H1 (cell line): ENCODE data around the gene CYB561. TPM values are rescaled to one million over a fixed set of nuclear protein-coding genes. Genes with fewer than 3 reads are reported as not detected.

ENCODE experiments used
- CTCF ChIA-PET: fragments of 300-600 bp; sonication (Branson Sonifier 250); formaldehyde crosslinking; loops from one replicate; lab custom pipeline; 2021; ENCODE audit not compliant: partially characterized antibody; lab: Charles Lee
- POLR2A ChIA-PET: fragments of 300-600 bp; sonication (Branson Sonifier 250); formaldehyde crosslinking; loops from one replicate; lab custom pipeline; 2021; ENCODE audit warnings: inconsistent platforms; ENCODE audit not compliant: partially characterized antibody; lab: Charles Lee
- DNase-seq, 2 experiments: peaks; one replicate each; pipeline versions ENCODE4 v3.0.0 to v3.0.0-alpha.2; 2010 to 2022; ENCODE audit warnings: low spot score in 2 of 2, low read depth in 1 of 2, mixed read lengths in 1 of 2
- FAIRE-seq: peaks from 2 replicates; lab custom pipeline; 2011; peaks lifted over from hg19 to GRCh38; lab: Jason Lieb, UNC
- H2AFZ ChIP-seq: 2 replicates; pipeline ENCODE4 v1.8.1; 2012; ENCODE audit warnings: low read length, inconsistent platforms
- H2AK5ac ChIP-seq: 2 replicates; pipeline ENCODE4 v1.6.1; 2013; ENCODE audit warnings: low read depth, low read length
- H2BK120ac ChIP-seq: replicated peaks from 2 replicates; pipeline ENCODE3; 2013; ENCODE audit warnings: low read depth, low read length, inconsistent platforms
- H2BK12ac ChIP-seq: 2 replicates; pipeline ENCODE4 v1.6.1; 2013; ENCODE audit warnings: low read depth, low read length
- H2BK15ac ChIP-seq: 2 replicates; pipeline ENCODE4 v1.6.1; 2013; ENCODE audit warnings: low read length
- H2BK20ac ChIP-seq: 2 replicates; pipeline ENCODE4 v1.6.1; 2013; ENCODE audit warnings: low read length
- H2BK5ac ChIP-seq: 2 replicates; pipeline ENCODE4 v1.6.1; 2013; ENCODE audit warnings: low read depth, low read length
- H3K14ac ChIP-seq: 2 replicates; pipeline ENCODE4 v1.6.1; 2013; ENCODE audit warnings: inconsistent platforms; ENCODE audit not compliant: insufficient read length
- H3K18ac ChIP-seq: 2 replicates; pipeline ENCODE4 v1.6.1; 2013; ENCODE audit warnings: low read length; ENCODE audit errors: extremely low read depth
- H3K23ac ChIP-seq: 2 replicates; pipeline ENCODE4 v1.6.1; 2013; ENCODE audit warnings: inconsistent platforms; ENCODE audit not compliant: insufficient read length
- H3K23me2 ChIP-seq: 2 replicates; pipeline ENCODE4 v1.6.1; 2013; ENCODE audit warnings: low read depth, low read length
- H3K27ac ChIP-seq: 2 replicates; pipeline ENCODE4 v1.6.1; 2011; ENCODE audit warnings: low read depth, low read length, inconsistent platforms
- H3K27me3 ChIP-seq, 4 experiments: replicated peaks in 1 of 4; 1 replicate in 1 of 4; 2 replicates in 3 of 4; pipeline versions ENCODE4 v1.6.1 to v1.8.1; 2011 to 2013; ENCODE audit warnings: low read length in 3 of 4, mild to moderate bottlenecking in 3 of 4, inconsistent platforms in 2 of 4, mixed read lengths in 2 of 4, moderate library complexity in 1 of 4; ENCODE audit not compliant: control insufficient read depth in 3 of 4, insufficient read depth in 3 of 4; ENCODE audit errors: extremely low read depth in 1 of 4
- H3K36me3 ChIP-seq, 4 experiments: 2 replicates each; pipeline versions ENCODE4 v1.6.1 to v1.8.1; 2011 to 2013; ENCODE audit warnings: mild to moderate bottlenecking in 4 of 4, low read length in 3 of 4, moderate library complexity in 2 of 4, control low read depth in 1 of 4, inconsistent platforms in 1 of 4; ENCODE audit not compliant: insufficient read depth in 4 of 4, control insufficient read depth in 2 of 4
- H3K4ac ChIP-seq: replicated peaks from 2 replicates; pipeline ENCODE3; 2013; ENCODE audit warnings: low read length, low read depth, mixed read lengths, inconsistent platforms; ENCODE audit not compliant: insufficient read length
- H3K4me1 ChIP-seq, 4 experiments: replicated peaks in 1 of 4; 1 replicate in 1 of 4; 2 replicates in 3 of 4; pipeline versions ENCODE4 v1.6.1 to v1.8.1; 2011 to 2013; ENCODE audit warnings: low read length in 3 of 4, inconsistent platforms in 2 of 4, mixed read lengths in 1 of 4; ENCODE audit not compliant: insufficient read depth in 4 of 4, control insufficient read depth in 3 of 4
- H3K4me2 ChIP-seq, 2 experiments: 2 replicates each; pipeline versions ENCODE4 v1.6.1 to v1.8.1; 2011 to 2013; ENCODE audit warnings: low read depth in 2 of 2, low read length in 2 of 2, control low read depth in 1 of 2, inconsistent platforms in 1 of 2, mild to moderate bottlenecking in 1 of 2; ENCODE audit not compliant: insufficient read depth in 1 of 2
- H3K4me3 ChIP-seq, 4 experiments: fragments of 200-600, 300-600 bp in 1 of 4; sonication (generic), shearing (Covaris generic), sonication (Bioruptor Twin) in 1 of 4; 2 replicates each; pipeline versions ENCODE4 v1.5.1 to v1.8.1; 2011 to 2016; ENCODE audit warnings: low read length in 4 of 4, low read depth in 3 of 4, control low read depth in 2 of 4, inconsistent platforms in 2 of 4, mild to moderate bottlenecking in 2 of 4, mixed read lengths in 1 of 4, moderate library complexity in 1 of 4; ENCODE audit not compliant: insufficient read depth in 2 of 4; ENCODE audit errors: extremely low read depth in 1 of 4
- H3K56ac ChIP-seq: replicated peaks from 2 replicates; pipeline ENCODE3; 2013; ENCODE audit warnings: low read depth, mild to moderate bottlenecking, mixed read lengths, low read length, inconsistent platforms; ENCODE audit not compliant: insufficient read length
- H3K79me1 ChIP-seq: 2 replicates; pipeline ENCODE4 v1.6.1; 2013; ENCODE audit warnings: low read depth, low read length, control low read depth
- H3K79me2 ChIP-seq, 2 experiments: 2 replicates each; pipeline versions ENCODE4 v1.6.1 to v1.8.1; 2012 to 2013; ENCODE audit warnings: low read length in 2 of 2, mild to moderate bottlenecking in 2 of 2, inconsistent platforms in 1 of 2; ENCODE audit not compliant: insufficient read depth in 2 of 2, control insufficient read depth in 1 of 2
- H3K9ac ChIP-seq, 4 experiments: replicated peaks in 1 of 4; 1 replicate in 1 of 4; 2 replicates in 3 of 4; pipeline versions ENCODE4 v1.6.1 to v1.8.1; 2011 to 2013; ENCODE audit warnings: low read depth in 3 of 4, low read length in 3 of 4, control low read depth in 2 of 4, mild to moderate bottlenecking in 2 of 4, moderate library complexity in 2 of 4, inconsistent platforms in 1 of 4; ENCODE audit errors: extremely low read depth in 1 of 4
- H3K9me3 ChIP-seq, 2 experiments: 2 replicates each; pipeline versions ENCODE4 v1.6.1 to v1.8.1; 2012 to 2013; ENCODE audit warnings: mild to moderate bottlenecking in 2 of 2, moderate library complexity in 2 of 2, control low read depth in 1 of 2, inconsistent platforms in 1 of 2, low read depth in 1 of 2, low read length in 1 of 2, mixed read lengths in 1 of 2; ENCODE audit not compliant: insufficient read depth in 2 of 2
- H4K20me1 ChIP-seq, 2 experiments: replicated peaks in 1 of 2; 2 replicates each; pipeline versions ENCODE3 to v1.8.1; 2011 to 2013; ENCODE audit warnings: inconsistent platforms in 2 of 2, low read length in 2 of 2, mild to moderate bottlenecking in 1 of 2; ENCODE audit not compliant: insufficient read depth in 2 of 2, control insufficient read depth in 1 of 2
- H4K5ac ChIP-seq: 2 replicates; pipeline ENCODE4 v1.6.1; 2013; ENCODE audit warnings: low read length, low read depth, mixed read lengths, inconsistent platforms; ENCODE audit not compliant: insufficient read length
- H4K8ac ChIP-seq: 2 replicates; pipeline ENCODE4 v1.8.0; 2013; ENCODE audit warnings: mild to moderate bottlenecking, moderate library complexity, low read length, inconsistent platforms; ENCODE audit not compliant: insufficient read depth; ENCODE audit errors: extremely low read depth
- H4K91ac ChIP-seq: replicated peaks from 2 replicates; pipeline ENCODE3; 2013; ENCODE audit warnings: low read length, mixed read lengths, inconsistent platforms; ENCODE audit not compliant: insufficient read length
- BACH1 ChIP-seq: IDR thresholded peaks from 2 replicates; pipeline ENCODE4 v1.6.1; 2012; ENCODE audit warnings: low read length, improper control_type of control experiment
- BRCA1 ChIP-seq: IDR thresholded peaks from 2 replicates; pipeline ENCODE4 v1.6.1; 2012; ENCODE audit warnings: low read depth, low read length, improper control_type of control experiment
- CBX8 ChIP-seq: fragments of 300-800, 300-1000 bp; sonication (generic); IDR thresholded peaks from 2 replicates; pipeline ENCODE4 v1.7.1; 2016; ENCODE audit warnings: low read depth, low read length, borderline replicate concordance
- CHD1 ChIP-seq: IDR thresholded peaks from 2 replicates; pipeline ENCODE4 v1.6.1; 2012; ENCODE audit warnings: low read depth, low read length, improper control_type of control experiment
- CHD2 ChIP-seq: IDR thresholded peaks from 2 replicates; pipeline ENCODE4 v1.6.1; 2012; ENCODE audit warnings: low read length, improper control_type of control experiment
- EP300 ChIP-seq, 2 experiments: IDR thresholded peaks; 1 replicate in 1 of 2; 2 replicates in 1 of 2; pipeline ENCODE4 v1.6.1; 2011 to 2012; ENCODE audit warnings: low read depth in 2 of 2, low read length in 2 of 2, mild to moderate bottlenecking in 2 of 2, borderline replicate concordance in 1 of 2, inconsistent platforms in 1 of 2, moderate library complexity in 1 of 2
- GABPA ChIP-seq: IDR thresholded peaks from 2 replicates; pipeline ENCODE4 v1.6.1; 2011; ENCODE audit warnings: mild to moderate bottlenecking, low read length, moderate library complexity, borderline replicate concordance; ENCODE audit not compliant: insufficient read depth
- KDM4A ChIP-seq: IDR thresholded peaks from one replicate; pipeline ENCODE4 v1.7.1; 2012; ENCODE audit warnings: low read depth, mild to moderate bottlenecking, moderate library complexity, low read length, inconsistent platforms; ENCODE audit not compliant: severe bottlenecking
- KDM5A ChIP-seq: fragments of 200-600 bp; IDR thresholded peaks from 2 replicates; pipeline ENCODE4 v1.7.1; 2012; ENCODE audit warnings: mild to moderate bottlenecking, low read length, inconsistent platforms, mixed read lengths
- NRF1 ChIP-seq: IDR thresholded peaks from 2 replicates; pipeline ENCODE4 v1.6.1; 2011; ENCODE audit warnings: mild to moderate bottlenecking, low read depth, low read length, improper control_type of control experiment
- POLR2AphosphoS5 ChIP-seq: IDR thresholded peaks from 2 replicates; pipeline ENCODE4 v1.6.1; 2011; ENCODE audit warnings: low read depth, low read length
- SP4 ChIP-seq: IDR thresholded peaks from 2 replicates; pipeline ENCODE4 v1.6.1; 2012; ENCODE audit warnings: low read length, inconsistent platforms
- TAF1 ChIP-seq: IDR thresholded peaks from 2 replicates; pipeline ENCODE4 v1.6.1; 2011; ENCODE audit warnings: mild to moderate bottlenecking, low read depth, low read length
- TEAD4 ChIP-seq: IDR thresholded peaks from 2 replicates; pipeline ENCODE4 v1.6.1; 2012; ENCODE audit warnings: low read depth, low read length, inconsistent platforms, mixed read lengths
- ZNF274 ChIP-seq: IDR thresholded peaks from 2 replicates; pipeline ENCODE4 v1.7.0; 2012; ENCODE audit warnings: low read length, borderline replicate concordance; ENCODE audit errors: extremely low read depth
- WGBS, 2 experiments: shearing (Covaris generic) in 1 of 2; methylation state at CpG; one replicate each; pipeline versions ENCODE4 v1.1.6 to v1.1.7; 2013 to 2015; ENCODE audit warnings: low lambda C conversion rate in 2 of 2, mixed read lengths in 2 of 2, inconsistent platforms in 1 of 2, low coverage in 1 of 2, missing lambda C conversion rate in 1 of 2; ENCODE audit not compliant: insufficient replicate concordance in 2 of 2, insufficient coverage in 1 of 2, insufficient read length in 1 of 2; ENCODE audit errors: extremely low coverage in 1 of 2, missing lambda C conversion rate in 1 of 2; 5-methylcytosine and 5-hydroxymethylcytosine counted together
- polyA plus RNA-seq, 7 experiments: library from polyadenylated mRNA; depleted of rRNA in 3 of 7; stranded (reverse) in 5 of 7; unstranded in 2 of 7; fragments of >200 nt in 5 of 7; fragments of 200-250 nt in 2 of 7; gene quantifications; 1 replicate in 5 of 7; 2 replicates in 1 of 7; 4 replicates in 1 of 7; pipeline versions ENCODE4 v1.2.1 to v1.2.3, GENCODE V29; 2011 to 2013; ENCODE audit warnings: missing spikeins in 2 of 7, mixed read lengths in 2 of 7
- total RNA-seq: library from RNA; stranded (reverse); fragmentation: NEBNext Ultra II Directional; extraction: Animal tissue kit (Norgen Biotek cat#: 25700); gene quantifications from 2 replicates; pipeline ENCODE4 v1.2.1, GENCODE V29; 2021

Gene CYB561
- total and polyA plus RNA-seq, 2 of the 8 experiments (the other 6 are each of a cell fraction or from before 2014, with no cell fraction given), result 19.7 to 23.4 TPM

- ChIA-PET CTCF (interaction anchor here (0.8 to 29.0 kb wide), 9 partner anchors 8 to 172 kb away, joined by 3 to 758 read pairs (median 7); partner anchors contain the start of gene ACE), POLR2A (no interaction called here)
- peaks cover 0 to 2% of the 10 kb centered on the region in 2 experiments for H4K20me1 ChIP-seq
- H3K56ac ChIP-seq, result no peak overlapping the region
- 84% methylated on average over 16 of the region's 16 CpGs; no CpG with 5 or more reads in 1 of the 2 experiments for WGBS, 2 experiments
- H3K14ac ChIP-seq, result no peak overlapping the region
- no peaks in the 10 kb centered on the region for H3K79me2 ChIP-seq
- DNase-seq, result no peak
- no peak overlapping the region for H2BK120ac ChIP-seq
- peaks cover 6% of the 10 kb centered on the region; the same call in 1 of the 2 replicates for H3K79me1 ChIP-seq
- FAIRE-seq, result no peak
- no peak overlapping the region for H2BK12ac ChIP-seq
- H3K23ac ChIP-seq, result no peak overlapping the region
- H3K9ac ChIP-seq, result no peak overlapping the region
- no peak overlapping the region for H4K91ac ChIP-seq
- H3K23me2 ChIP-seq, result peaks cover 6% of the 10 kb centered on the region; the same call in 1 of the 2 replicates
- no peak overlapping the region for H3K4ac ChIP-seq
- no peaks in the 10 kb centered on the region for H3K36me3 ChIP-seq
- no peak overlapping the region for H3K4me3 ChIP-seq
- no peak overlapping the region for H2AFZ ChIP-seq
- H3K4me1 ChIP-seq, result peaks cover 0 to 21% (median 7%) of the 10 kb centered on the region in 4 experiments; a peak in 5 of 7 replicates
- H2BK5ac ChIP-seq, result no peak overlapping the region
- no peaks in the 10 kb centered on the region for H3K9me3 ChIP-seq
- H3K4me2 ChIP-seq, result no peak overlapping the region
- no peak overlapping the region for H4K5ac ChIP-seq
- peak overlapping the region; percentile 1; the same call in 1 of the 2 replicates for H4K8ac ChIP-seq
- no peak overlapping the region for H2BK20ac ChIP-seq
- H2BK15ac ChIP-seq, result no peak overlapping the region
- no peak overlapping the region for H3K18ac ChIP-seq
- peaks cover 0 to 3% (median 0%) of the 10 kb centered on the region in 4 experiments; a peak in 1 of 7 replicates for H3K27me3 ChIP-seq
- H2AK5ac ChIP-seq, result no peak overlapping the region
- no peak overlapping the region for H3K27ac ChIP-seq
- TF ChIP-seq KDM4A (no peak), TEAD4 (no peak), CBX8 (no peak), EP300 (IDR thresholded peaks at IDR 0.05; ENCODE audit: borderline replicate concordance in 1 of 2, low read depth in 2 of 2, low read length in 2 of 2) (no peak), ZNF274 (no peak), TAF1 (no peak), NRF1 (no peak), POLR2AphosphoS5 (no peak), BACH1 (no peak), KDM5A (no peak), CHD2 (no peak), SP4 (no peak), CHD1 (no peak), GABPA (no peak), BRCA1 (no peak)
Measured at GRCh38 chr17:63440770-63441335, 5.3 kb downstream of the CYB561 start.
